ENCODE data around the gene KRTAP1-1.

KRTAP1-1 gene

DNA sequence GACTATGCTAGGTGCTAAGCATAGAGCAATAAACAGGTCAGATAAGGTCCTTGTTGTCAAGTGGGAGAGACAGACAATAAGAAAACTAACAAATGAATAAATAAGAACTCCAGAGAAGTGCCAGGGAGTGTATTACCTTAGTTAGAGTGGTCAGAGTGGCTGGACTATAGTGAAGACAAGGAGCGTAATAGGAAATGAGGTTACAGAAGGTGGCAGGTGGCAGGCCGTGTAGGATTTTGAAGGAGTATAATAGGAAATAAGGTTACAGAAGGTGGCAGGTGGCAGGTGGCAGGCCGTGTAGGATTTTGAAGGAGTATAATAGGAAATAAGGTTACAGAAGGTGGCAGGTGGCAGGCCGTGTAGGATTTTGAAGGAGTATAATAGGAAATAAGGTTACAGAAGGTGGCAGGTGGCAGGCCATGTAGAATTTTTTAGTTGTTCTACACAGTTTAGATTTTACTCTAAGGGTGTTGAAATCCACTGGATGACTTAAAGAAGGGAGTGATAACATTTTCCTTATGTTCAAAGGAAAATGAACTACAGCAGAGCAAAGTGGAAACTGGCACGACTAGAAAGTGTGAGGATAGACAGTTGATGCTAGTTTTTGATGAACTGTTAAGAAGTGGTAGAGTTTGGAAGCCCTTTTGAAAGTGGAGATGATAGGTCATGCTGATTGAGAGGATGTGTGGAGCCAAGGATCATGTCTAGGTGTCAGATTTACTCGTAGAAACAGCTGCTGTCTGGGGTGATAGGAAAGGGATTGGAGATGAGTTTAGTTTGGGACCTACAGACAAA is 28.7 kb downstream of the KRTAP1-1 start:
- CTCF ChIA-PET, result interaction anchor here (1.2 kb wide), 1 partner anchor 8 kb away, joined by 5 read pairs; no protein-coding TSS in a partner anchor
- TF ChIP-seq, protein P1, sequence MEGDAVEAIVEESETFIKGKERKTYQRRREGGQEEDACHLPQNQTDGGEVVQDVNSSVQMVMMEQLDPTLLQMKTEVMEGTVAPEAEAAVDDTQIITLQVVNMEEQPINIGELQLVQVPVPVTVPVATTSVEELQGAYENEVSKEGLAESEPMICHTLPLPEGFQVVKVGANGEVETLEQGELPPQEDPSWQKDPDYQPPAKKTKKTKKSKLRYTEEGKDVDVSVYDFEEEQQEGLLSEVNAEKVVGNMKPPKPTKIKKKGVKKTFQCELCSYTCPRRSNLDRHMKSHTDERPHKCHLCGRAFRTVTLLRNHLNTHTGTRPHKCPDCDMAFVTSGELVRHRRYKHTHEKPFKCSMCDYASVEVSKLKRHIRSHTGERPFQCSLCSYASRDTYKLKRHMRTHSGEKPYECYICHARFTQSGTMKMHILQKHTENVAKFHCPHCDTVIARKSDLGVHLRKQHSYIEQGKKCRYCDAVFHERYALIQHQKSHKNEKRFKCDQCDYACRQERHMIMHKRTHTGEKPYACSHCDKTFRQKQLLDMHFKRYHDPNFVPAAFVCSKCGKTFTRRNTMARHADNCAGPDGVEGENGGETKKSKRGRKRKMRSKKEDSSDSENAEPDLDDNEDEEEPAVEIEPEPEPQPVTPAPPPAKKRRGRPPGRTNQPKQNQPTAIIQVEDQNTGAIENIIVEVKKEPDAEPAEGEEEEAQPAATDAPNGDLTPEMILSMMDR (IDR thresholded peaks at IDR 0.05; ENCODE audit: insufficient read depth, low read length, missing control alignments), result no peak
- DNase-seq (ENCODE audit: low read depth, low spot score), result no peak
- H3K4me3 ChIP-seq (ENCODE audit: low read depth, low read length), result no peak overlapping the region
- POLR2A ChIA-PET, result no interaction called here

DNA sequence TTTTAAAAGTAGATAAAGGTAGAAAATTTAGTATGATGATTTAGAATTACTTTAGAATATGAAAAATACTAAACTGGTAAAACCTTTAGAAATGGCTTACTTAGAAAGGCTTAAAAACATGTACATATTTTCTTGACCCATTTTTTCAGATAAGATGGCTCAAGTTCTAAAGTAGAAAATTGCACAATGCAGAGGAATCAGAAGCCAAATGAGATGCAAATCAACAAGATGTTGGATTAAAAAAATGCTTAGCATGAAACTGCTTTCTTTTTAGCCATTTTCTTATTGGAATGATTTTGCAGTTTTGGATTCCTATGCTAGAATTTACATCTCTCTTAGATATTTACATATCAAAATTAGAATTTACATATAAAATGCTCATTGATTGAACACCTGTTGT is 30.8 kb downstream of the KRTAP1-1 start:
- DNase-seq (ENCODE audit: low read depth, low spot score), result no peak
- TF ChIP-seq, protein P1 (IDR thresholded peaks at IDR 0.05; ENCODE audit: insufficient read depth, low read length, missing control alignments), result no peak
- CTCF ChIA-PET, result no interaction called here
- no peak overlapping the region for H3K4me3 ChIP-seq (ENCODE audit: low read depth, low read length)
- POLR2A ChIA-PET, result no interaction called here

DNA sequence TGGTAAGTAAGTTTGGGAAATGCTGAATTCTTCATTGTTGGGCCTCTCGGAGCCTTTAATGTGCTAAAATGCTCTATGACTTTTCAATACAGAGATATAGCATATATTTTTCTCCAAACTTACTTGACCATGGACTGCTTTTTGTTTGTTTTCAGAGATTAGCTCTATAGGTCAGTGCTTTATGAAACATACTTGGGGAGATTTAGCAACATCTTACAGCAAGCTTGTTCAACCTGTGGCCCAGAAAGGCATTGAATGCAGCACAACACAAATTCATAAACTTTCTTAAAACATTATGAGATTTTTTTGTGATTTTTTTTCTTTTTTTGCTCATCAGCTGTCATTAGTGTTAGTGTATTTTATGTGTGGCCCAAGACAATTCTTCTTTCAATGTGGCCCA is 31.3 kb downstream of the KRTAP1-1 start:
- no peak overlapping the region for H3K4me3 ChIP-seq (ENCODE audit: low read depth, low read length)
- TF ChIP-seq, protein P1 (IDR thresholded peaks at IDR 0.05; ENCODE audit: insufficient read depth, low read length, missing control alignments), result no peak
- DNase-seq (ENCODE audit: low read depth, low spot score), result no peak
- CTCF ChIA-PET, result interaction anchor here (0.8 kb wide), 1 partner anchor 11 kb away, joined by 3 read pairs; no protein-coding TSS in a partner anchor
- POLR2A ChIA-PET, result no interaction called here

DNA sequence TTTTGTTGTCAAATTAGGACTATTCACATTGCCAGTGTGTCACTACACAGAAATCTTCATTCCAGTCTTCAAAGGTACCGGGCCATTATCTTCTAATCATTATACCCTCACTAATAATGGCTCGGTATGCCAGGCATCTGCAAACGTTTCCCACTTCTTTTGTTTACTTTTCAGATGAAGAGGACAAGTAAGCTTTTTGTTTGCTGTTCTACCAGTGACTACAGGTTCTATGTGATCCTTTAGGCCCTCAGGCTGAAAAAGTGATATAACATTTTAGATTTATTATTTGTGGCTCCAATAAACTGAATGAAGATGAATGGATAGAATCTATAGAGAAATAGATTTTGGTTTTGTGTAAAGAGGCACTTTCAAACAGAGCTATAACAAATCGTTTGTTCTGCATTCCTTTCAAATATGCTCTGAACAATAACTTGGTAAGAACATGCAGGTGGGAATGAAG is 31.9 kb downstream of the KRTAP1-1 start:
- DNase-seq (ENCODE audit: low read depth, low spot score), result no peak
- CTCF ChIA-PET, result interaction anchor here (0.8 kb wide), 1 partner anchor 11 kb away, joined by 3 read pairs; no protein-coding TSS in a partner anchor

DNA sequence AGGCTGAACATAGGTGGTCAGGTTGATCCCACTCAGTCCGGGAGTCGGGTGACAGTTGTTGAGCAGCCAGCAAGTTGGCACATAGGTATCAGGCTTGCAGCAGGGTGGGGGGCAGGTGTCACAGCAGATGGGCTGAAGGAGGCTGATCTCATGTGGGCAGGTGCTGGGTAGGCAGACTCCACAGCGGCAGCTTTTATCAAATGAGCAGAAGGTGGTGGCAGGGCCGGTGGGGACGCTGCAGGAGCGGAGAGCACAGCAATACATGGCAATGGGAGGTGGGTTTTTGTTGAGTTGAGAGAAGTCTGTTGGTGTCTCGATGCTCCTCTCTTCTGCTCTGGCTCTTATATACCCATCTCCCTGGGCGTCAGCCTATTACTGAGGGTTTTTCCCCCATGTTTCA is 32.4 kb downstream of the KRTAP1-1 start, which contains the start of gene KRTAP3-1:
Gene KRTAP3-1, minus strand, starts transcription at position 318 of the 400 bp plus-strand sequence. Its CDS starts 54 bp downstream, at position 264.
- ChIA-PET POLR2A (no interaction called here), CTCF (interaction anchor here (1.2 kb wide), 1 partner anchor 9 kb away, joined by 5 read pairs; no protein-coding TSS in a partner anchor)
- TF ChIP-seq, protein P1 (IDR thresholded peaks at IDR 0.05; ENCODE audit: insufficient read depth, low read length, missing control alignments), result no peak
- DNase-seq (ENCODE audit: low read depth, low spot score), result no peak
- no peak within 1 kb of the TSS for H3K4me3 ChIP-seq (ENCODE audit: low read depth, low read length)

More for the DNA sequence above, 31.9 kb downstream of the KRTAP1-1 start:
- TF ChIP-seq, protein P1 (IDR thresholded peaks at IDR 0.05; ENCODE audit: insufficient read depth, low read length, missing control alignments), result no peak
- no peak overlapping the region for H3K4me3 ChIP-seq (ENCODE audit: low read depth, low read length)
- POLR2A ChIA-PET, result no interaction called here

DNA sequence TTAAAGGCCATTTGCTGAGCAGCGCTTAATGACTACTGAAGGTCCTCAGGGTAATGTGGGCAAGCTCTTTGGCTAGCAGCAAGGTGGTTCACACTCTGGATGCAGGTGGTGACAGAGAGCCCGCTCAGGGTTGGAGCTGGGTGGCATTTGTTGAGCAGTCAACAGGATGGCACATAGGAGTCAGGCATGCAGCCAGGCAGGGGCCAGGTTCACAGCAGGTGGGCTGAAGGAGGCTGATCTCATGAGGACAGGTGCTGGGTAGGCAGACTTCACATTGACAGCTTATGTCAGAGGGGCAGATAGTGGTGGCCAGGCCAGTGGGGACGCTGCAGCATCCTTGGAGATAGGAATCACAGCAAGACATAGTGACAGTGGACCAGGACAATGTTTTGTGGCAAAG is 36.9 kb downstream of the KRTAP1-1 start:
- DNase-seq (ENCODE audit: low read depth, low spot score), result no peak
- CTCF ChIA-PET, result interaction anchor here (1.1 kb wide), 1 partner anchor 9 kb away, joined by 5 read pairs; no protein-coding TSS in a partner anchor
- TF ChIP-seq, protein P1 (IDR thresholded peaks at IDR 0.05; ENCODE audit: insufficient read depth, low read length, missing control alignments), result no peak
- no peak overlapping the region for H3K4me3 ChIP-seq (ENCODE audit: low read depth, low read length)
- POLR2A ChIA-PET, result no interaction called here

Data from AG04449 (cell line).